WI38 (cell line): Measurements from ENCODE around the gene SCCPDH.

ENCODE experiments used
- H3K4me3 ChIP-seq: 2 replicates; pipeline ENCODE4 v1.5.1; 2011; ENCODE audit warnings: low read depth, mild to moderate bottlenecking, control low read depth, low read length
- CTCF ChIP-seq: IDR thresholded peaks from 2 replicates; pipeline ENCODE4 v1.5.1; 2012; ENCODE audit warnings: low read depth, mild to moderate bottlenecking, control low read depth, low read length

Gene SCCPDH

GRCh38 chr1:246781212-246781611 lies 57.0 kb downstream of the SCCPDH start:
- TF ChIP-seq CTCF, result no peak
- no peak overlapping the region for H3K4me3 ChIP-seq

GRCh38 chr1:246782120-246782900 lies 58.1 kb downstream of the SCCPDH start:
- H3K4me3 ChIP-seq, result 0 out of 2 replicates have a peak overlapping the region, but pooled peaks have one; percentile 10
- 0 out of 2 replicates have a peak, but pooled peaks have one; percentile 4 for TF ChIP-seq CTCF

- no peak overlapping the region for H3K4me3 ChIP-seq
- no peak for TF ChIP-seq CTCF
These were observed 60.6 kb downstream of the SCCPDH start for GRCh38 chr1:246784621-246785493.

- H3K4me3 ChIP-seq, result no peak overlapping the region
- no peak for TF ChIP-seq CTCF
These were observed 61.4 kb downstream of the SCCPDH start for GRCh38 chr1:246785494-246786111.

- TF ChIP-seq CTCF, result no peak
These were observed 62.5 kb downstream of the SCCPDH start for GRCh38 chr1:246786606-246787238.

GRCh38 chr1:246787781-246788513 lies 63.7 kb downstream of the SCCPDH start:
- TF ChIP-seq CTCF, result no peak
- H3K4me3 ChIP-seq, result no peak overlapping the region

More at GRCh38 chr1:246786606-246787238, 62.5 kb downstream of the SCCPDH start:
- H3K4me3 ChIP-seq, result no peak overlapping the region
